Measurements from ENCODE around the gene SLC34A3.
"Not testable (repeated sequence)": the region's sequence is repeated elsewhere in the genome, so short reads cannot be mapped to it uniquely, and the experiment has no call there.

Gene SLC34A3

GRCh38 chr9:137255448-137256114, 24.9 kb downstream of the SLC34A3 start:
- no peak for DNase-seq (ENCODE audit: low spot score)

- DNase-seq (ENCODE audit: low spot score): no peak
These were observed 25.7 kb downstream of the SLC34A3 start for GRCh38 chr9:137256362-137256761.

- DNase-seq (ENCODE audit: low spot score): no peak
These were observed 26.2 kb downstream of the SLC34A3 start for GRCh38 chr9:137256856-137257255.

- DNase-seq (ENCODE audit: low spot score): not testable (repeated sequence)
These were observed 31.6 kb downstream of the SLC34A3 start for GRCh38 chr9:137262173-137262908.

DNA sequence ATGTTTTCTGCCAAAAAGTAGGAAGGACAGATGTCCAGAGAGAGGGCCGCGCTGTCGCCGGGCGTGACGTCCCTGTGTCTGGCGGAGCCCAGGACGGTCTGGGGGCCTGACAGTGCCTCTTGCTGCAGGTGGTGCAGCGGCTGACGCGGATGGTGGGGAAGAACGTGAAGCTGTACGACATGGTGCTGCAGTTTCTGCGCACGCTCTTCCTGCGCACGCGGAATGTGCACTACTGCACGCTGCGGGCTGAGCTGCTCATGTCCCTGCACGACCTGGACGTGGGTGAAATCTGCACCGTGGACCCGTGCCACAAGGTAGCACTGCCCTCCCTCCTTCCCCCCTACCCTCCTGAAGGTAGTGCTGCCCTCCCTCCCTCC, 32.2 kb downstream of the SLC34A3 start:
- DNase-seq (ENCODE audit: low spot score): no peak

DNA sequence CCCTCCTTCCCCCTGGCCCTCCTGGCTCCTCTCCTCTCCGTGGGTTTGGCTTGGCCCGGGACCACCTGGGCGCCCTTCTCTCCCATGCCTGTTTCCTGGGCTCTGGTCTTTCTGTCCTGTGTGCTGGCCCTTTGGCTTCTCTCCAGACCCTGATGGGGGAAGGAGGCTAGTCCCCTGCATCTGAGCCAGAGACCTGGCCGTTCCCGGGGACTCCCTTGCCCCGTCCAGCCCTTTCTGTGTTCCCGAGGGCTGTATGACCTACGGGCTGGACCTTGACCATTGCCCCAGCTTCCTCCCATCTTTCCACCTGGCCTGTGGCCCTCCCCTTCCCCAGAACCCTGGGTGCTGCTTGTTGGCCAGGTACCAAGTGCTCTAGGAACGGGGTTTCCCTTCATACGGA, 32.8 kb downstream of the SLC34A3 start:
- no peak for DNase-seq (ENCODE audit: low spot score)

DNA sequence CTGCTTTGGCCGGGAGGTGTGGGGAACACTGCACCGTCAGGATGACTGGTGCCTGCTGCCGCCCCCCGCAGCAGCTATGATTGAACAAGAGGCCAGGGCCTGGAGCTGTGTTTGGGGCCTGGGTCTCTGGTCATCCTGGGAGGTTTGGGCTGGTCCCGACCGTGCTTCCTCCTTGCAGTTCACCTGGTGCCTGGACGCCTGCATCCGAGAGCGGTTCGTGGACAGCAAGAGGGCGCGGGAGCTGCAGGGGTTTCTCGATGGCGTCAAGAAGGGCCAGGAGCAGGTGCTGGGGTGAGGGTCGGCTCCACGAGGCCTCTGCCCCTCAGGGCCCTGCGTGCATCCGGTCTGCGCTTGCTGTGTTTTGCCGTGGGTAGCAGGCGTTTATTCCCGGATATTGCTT, 33.4 kb downstream of the SLC34A3 start:
- no peak for DNase-seq (ENCODE audit: low spot score)

DNA sequence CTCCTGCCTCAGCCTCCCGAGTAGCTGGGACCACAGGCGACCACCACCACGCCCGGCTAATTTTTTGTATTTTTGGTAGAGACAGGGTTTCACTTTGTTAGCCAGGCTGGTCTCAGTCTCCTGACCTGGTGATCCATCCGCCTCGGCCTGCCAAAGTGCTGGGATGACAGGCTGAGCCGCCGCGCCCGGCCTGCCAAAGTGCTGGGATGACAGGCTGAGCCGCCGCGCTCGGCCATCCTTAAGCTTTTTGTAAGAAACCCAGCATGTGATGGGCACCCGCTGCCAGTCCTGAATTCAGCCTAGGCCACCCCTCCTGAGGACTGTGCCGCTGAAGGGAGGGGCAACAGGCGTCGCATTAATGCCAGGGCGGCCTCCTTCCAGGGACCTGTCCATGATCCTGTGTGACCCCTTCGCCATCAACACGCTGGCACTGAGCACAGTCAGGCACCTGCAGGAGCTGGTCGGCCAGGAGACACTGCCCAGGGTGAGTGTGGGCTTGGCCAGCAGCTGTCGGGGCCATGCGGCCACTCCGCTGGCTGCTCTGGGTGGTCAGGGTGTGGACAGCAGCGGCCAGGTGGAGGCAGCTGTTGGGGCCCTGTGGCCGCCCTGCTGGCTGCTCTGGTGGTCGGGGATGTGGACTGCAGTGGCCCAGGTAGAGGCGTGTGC, 34.9 kb downstream of the SLC34A3 start:
- DNase-seq (ENCODE audit: low spot score): no peak

DNA sequence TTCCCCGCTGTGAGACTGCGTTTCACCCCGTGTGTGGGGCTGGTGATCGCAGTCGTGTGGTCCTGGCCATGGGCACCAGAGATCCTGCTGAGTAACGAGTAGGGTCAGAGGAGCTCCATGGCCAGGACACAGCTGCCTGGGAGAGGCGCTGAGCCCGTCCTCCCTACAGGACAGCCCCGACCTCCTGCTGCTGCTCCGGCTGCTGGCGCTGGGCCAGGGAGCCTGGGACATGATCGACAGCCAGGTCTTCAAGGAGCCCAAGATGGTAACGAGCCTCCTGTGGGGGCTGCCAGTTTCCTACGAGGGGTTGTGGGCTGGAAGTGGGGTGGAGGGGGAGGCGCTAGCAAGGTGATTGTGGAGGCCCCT, 35.4 kb downstream of the SLC34A3 start:
- no peak for DNase-seq (ENCODE audit: low spot score)

- DNase-seq (ENCODE audit: low spot score): no peak
These were observed 36.1 kb downstream of the SLC34A3 start for GRCh38 chr9:137266585-137267453.

DNA sequence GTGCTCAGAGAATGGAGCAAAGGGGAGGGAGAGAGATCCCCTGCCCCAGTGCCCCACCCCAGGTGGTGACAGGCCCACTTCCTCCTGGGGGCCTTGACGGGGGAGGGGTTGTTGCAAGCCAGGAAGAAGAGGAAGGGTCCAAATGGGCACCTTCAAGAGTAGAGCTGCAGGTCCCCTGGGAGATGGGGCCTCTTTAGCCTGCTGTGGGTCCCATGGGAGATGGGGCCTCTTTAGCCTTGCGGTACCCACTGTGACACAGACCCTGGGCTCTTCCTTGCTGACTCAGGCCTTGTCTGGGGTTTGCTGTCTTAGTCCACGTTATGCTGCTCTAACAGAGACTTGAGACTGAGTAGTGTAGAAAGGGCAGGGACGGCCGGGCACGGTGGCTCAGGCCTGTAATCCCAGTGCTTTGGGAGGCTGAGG, 37.2 kb downstream of the SLC34A3 start:
- DNase-seq (ENCODE audit: low spot score): no peak

DNA sequence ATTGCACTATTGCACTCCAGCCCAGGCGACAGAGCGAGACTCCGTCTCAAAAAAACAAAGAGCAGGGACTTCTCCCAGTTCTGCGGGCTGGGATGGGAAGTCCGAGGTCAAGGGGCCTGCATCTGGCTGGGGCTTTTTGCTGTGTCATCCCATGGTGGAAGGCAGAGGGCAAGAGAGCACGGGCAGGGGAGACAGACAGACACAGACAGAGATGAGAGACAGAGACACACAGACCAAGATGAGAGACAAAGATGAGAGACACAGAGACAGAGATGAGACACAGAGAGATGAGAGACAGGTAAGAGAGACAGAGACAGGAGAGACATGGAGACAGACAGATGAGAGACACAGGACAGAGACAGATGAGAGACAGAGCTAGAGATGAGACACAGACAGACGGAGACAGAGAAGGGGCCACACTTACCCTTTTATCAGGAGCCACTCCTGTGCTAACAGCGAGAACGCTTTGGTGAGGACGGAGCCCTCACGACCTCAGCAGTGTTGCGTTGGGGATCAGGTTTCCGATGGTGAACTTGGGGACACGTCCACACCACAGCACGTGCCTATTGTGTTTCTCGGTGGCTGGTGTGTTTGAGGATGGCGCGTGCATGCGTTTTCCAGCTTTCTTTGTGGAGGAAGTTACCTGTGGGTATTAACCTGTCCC, 38.0 kb downstream of the SLC34A3 start:
- DNase-seq (ENCODE audit: low spot score): no peak

DNA sequence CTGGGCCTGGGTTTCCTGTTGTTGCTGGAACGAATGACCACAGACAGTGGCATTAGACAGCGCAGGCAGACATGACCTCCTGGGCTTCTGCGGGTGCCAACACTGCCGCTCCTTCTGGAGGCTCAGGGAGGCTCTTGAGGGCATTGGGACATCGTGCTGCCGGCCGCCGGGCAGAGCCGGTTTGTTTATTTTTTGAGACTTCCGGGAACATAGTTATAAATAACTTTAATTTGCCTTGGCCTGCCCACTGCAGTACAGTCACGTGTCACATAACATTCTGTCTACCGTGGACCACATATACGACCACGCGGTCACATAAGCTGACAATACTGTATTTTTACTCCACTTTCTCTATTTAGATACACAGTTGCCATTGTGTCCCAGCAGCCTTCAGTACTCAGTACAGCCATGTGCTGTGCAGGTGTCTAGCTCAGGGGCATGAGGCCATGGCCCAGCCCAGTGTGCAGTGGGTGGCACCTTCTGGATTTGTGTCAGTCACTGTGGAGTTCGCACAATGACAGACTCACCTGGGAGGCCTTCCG, 38.6 kb downstream of the SLC34A3 start:
- DNase-seq (ENCODE audit: low spot score): peak; percentile 88

DNA sequence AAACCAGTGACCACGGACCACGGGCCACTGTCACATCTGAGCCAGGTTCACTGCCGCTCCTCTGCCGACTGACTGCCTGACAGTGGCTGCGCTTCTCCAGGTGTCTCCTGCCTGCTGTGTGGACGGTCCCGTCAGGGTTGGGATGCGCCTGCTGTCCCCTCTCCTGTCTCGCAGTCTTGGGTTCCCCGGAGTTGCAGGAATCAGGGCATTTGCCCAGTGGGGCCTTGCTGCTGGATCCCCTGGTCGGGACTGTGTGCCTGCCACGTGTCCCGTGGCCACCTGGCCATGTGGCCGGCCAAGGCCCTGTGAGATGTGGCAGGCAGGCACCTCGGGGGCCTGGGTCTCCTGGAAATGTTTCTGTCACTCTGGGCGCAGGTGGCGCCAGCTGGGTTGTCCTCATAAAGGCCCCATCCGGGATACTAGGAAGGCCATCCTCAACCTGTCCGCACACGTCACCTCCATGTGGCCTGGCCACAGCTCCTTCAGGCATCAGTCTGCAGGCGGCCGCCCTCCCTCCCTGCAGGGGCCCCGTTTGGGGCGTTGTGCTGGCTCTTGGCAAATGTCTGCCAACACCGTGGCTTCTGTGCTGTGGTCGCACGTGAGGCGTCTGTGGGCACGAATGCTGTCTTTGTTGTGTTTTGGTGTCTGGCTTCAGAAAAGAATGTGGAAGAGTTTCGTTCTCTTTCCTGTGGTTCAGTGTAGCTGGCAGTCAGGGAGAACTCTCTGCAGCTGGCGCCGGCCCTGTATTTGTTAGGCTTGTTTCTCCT, 40.4 kb downstream of the SLC34A3 start:
- no peak for DNase-seq (ENCODE audit: low spot score)

- no peak for DNase-seq (ENCODE audit: low spot score)
These were observed 41.0 kb downstream of the SLC34A3 start for GRCh38 chr9:137271696-137272076.

- no peak for DNase-seq (ENCODE audit: low spot score)
These were observed 41.8 kb downstream of the SLC34A3 start for GRCh38 chr9:137272241-137273094.

DNA sequence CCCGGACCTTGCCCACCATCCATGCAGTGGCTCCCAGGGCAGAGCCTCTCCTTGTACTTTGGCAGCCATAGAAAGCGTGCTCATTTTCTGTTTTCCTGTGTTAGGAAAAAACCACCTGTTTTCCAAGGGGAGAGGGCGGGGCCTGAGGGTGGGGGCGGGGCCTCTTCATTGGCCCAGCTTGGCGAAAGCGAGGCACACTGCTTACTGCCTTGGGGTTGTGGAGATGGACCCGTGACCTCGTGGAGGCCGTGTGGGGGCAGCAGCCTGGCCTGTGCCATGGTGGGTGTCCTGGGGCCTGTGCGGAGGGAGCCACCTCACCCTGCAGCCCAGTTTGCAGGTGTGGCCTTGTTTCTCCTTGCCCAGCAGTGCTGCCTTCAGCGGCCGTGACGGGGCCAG, 42.4 kb downstream of the SLC34A3 start:
- no peak for DNase-seq (ENCODE audit: low spot score)

DNA sequence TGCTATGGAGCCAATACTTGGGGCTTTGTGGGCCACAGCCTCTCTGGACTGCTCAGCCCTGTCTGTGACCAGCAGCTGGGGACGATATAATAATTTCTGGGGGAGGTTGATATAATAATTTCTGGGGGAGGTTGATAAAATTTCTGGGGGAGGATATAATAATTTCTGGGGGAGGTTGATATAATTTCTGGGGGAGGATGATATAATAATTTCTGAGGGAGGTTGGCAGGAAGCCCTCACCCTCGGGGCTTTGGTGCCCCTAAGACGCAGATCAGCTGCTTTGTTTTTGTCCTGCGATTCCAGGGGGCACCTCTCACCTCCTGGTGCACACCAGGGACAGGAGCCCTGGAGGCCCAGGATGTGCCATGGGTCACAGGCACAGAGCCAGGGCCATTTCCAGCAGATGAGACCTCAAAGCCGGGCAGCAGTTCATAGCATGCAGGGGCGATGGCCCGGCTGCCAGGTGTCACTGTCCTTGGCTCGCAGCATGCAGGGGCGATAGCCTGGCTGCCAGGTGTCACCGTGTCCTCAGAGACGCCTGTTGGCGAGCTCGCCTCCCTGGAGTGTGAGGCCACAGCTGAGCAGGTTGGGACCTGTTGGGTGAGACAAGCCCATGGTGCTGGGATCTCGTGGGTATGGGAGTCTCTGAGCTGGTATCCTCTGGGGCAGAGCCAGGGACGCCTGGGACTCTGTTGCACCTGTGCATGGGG, 43.1 kb downstream of the SLC34A3 start:
- DNase-seq (ENCODE audit: low spot score): no peak

DNA sequence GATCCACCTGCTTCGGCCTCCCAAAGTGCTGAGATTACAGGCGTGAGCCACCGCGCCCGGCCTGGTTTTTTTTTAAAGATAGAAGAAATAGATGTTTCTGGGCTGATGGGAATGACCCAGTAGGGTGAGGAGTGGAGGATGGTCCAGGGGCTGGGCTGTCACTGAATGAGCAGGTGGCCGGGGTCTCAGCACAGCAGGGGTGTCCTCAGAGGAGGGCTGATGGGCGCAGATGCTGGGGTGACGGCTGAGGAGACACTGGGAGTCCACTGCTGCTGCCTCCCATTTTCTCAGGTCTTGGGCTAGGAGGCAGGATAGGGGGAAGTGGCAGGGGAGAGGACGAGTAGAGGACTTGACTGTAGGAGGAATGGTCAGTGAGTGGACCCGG, 44.5 kb downstream of the SLC34A3 start:
- no peak for DNase-seq (ENCODE audit: low spot score)

Data from AG08396 (cell line).